ENCODE data around the gene HGFAC.

GRCh38 chr4:3440979-3441500, 728 bp upstream of the HGFAC start:
- TF ChIP-seq GATA2 (IDR thresholded peaks at IDR 0.05; ENCODE audit: low read depth, low read length) (no peak), GATA3 (IDR thresholded peaks at IDR 0.05; ENCODE audit: low read depth, low read length) (no peak)
